ENCODE measurements around the gene ADPRS. TPM values are rescaled to one million over a fixed set of nuclear protein-coding genes. Genes with fewer than 3 reads are reported as not detected.
A peak's percentile ranks its signal among the peaks of the same experiment; 100 is the strongest.

ADPRS gene
- total RNA-seq, 1 donor from 2014 or later, result 20.4 TPM

DNA sequence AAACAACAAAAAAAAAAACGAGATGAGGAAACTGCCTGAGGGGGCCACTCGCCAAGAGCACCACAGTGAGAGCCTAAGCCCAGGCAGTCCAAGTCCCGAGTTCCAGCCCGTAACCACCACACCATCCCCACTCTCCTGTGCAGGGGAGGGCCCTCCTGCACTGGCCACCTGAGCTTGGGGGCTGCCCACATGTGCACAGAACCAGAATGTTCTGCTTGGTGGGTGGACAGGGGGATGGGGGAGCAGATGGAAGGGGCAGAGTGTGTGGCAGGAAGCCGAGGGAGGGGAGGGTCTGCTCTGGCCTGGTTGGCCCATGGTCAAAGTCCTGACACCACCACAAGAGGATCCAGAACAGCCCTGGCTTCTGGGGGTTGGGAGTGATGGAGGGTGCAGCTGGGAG is 17.6 kb downstream of the ADPRS start:
- no peak for DNase-seq (ENCODE audit: low spot score in 2 of 2)
- no peak for FAIRE-seq

DNA sequence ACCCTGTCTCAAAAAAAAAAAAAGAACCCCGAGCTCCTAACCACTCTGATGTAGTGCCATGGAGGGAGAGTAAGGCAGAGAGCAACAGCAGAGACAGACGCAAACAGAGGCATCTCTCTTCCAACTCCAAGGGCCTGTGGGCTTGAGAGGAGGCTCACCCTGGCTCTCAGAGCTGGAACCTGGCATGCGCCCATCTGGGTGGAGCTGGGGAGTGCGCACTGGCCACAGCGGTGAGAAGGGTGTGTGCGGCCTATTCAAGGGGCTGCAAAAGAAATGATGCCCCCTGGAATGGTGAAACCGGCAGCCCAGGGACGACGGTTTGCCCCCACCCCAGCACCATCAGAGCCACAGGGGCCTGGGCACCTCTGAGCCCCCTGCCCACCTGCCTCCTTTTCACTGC is 18.7 kb downstream of the ADPRS start:
- DNase-seq (ENCODE audit: low spot score in 2 of 2) (no peak), FAIRE-seq (no peak)

DNA sequence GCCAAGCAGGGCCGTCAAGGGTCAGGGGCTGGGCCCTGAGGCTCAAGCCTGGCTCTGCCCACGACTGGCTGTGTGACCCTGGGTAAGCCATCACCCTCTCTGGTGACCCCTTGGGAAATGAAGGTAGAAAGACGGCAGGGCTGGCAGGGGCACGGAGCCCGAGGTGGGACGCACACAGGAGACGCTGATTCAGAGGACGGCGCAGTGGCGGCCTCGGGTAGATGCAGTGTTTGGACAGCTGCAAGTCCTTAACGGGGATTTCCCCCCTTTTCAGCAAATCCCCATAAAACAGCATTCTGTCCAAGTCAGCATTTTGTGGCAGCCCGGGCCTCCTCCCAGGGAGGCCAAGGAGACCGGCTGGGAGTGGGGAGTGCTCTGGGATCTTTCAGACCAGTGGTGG is 19.6 kb downstream of the ADPRS start:
- FAIRE-seq, result no peak
- no peak for DNase-seq (ENCODE audit: low spot score in 2 of 2)

DNA sequence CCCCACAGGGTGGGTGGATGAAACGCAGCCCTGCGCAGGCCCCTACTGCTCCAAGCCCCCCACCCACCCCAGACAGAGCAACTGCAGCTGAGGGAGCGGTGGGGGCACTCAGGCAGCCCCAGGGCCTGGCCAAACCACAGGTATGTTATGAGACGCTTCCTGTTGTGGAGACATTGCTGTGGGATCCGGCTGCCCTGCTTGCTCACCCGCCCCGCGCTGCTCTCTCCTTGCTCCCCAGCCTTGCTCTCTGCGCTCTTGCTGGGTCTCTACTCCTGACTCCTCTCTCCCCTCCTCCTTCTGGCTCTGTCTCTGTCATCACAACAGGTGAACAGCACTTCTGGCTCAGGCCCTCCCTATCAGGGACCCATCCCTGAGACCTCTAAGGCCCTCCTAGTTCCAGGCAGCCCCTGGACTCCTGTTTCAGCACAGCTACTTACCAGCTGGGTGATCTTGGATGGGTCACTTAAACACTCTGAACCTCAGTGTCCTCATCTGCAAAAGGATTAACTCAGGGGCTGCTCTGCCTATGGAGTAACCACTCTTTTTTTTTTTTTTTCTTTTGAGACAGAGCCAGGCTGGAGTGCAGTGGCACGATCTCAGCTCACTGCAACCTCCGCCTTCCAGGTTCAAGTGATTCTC is 20.5 kb downstream of the ADPRS start:
- DNase-seq (ENCODE audit: low spot score in 2 of 2) (no peak), FAIRE-seq (no peak)

DNA sequence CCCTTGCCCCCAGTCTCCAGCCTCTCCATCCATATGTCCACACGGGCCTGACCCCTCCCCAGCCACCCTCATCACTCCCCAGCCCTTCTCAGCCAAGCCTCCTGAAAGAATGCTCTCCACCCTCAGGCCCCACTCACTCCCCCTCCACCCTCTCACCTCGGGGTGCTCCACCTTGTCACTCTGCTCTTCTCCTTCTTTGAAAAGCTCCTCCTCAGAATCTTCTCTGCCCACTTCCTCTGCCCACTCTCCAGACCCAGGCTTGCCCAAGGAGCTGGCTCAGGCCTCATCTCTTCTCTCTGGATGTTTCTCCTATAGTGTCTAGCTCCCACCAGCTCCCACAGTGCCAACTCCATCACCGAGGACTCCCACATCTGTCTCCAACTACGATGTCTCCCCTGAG is 22.5 kb downstream of the ADPRS start:
- FAIRE-seq (no peak), DNase-seq (ENCODE audit: low spot score in 2 of 2) (no peak)

DNA sequence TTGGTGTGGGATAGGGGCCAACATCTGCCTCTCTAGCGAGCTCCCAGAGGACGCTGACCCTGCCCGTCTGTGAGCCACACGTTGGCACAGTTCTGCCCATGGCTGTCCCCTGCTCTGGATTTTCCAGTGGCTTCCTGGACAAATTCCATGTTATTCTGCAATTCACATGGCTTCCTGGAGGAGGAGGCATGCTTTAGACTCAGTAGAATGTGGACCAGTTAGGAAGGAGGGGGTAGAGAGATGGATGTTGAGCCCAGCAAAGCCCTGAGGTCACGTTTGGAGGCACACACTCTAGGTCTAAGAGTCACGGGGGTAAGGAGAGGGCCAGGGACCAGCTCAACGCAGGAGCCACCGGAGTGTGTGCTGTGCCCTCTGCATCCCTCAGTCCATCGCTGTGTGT is 24.1 kb downstream of the ADPRS start:
- FAIRE-seq, result no peak
- DNase-seq (ENCODE audit: low spot score in 2 of 2), result no peak

DNA sequence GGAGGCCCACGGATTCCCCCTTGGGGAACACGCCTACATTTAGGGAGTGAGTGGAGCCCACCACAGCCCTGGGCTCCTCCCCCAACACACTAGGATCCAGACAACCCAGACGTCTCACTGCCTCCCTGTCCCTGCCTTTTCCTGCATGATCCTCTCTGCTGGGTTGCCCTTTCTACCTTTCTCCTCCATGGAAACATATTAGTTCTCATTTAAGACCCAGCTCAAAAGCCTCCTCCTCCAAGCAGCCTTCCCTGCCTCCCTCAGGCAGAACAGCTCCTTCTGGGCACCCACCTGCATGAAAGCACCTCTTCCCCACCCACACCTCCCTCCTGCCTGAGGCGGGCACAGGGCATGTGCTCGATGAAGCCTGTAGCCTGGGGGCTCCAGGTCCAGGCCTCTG is 25.7 kb downstream of the ADPRS start:
- no peak for FAIRE-seq
- no peak for DNase-seq (ENCODE audit: low spot score in 2 of 2)

DNA sequence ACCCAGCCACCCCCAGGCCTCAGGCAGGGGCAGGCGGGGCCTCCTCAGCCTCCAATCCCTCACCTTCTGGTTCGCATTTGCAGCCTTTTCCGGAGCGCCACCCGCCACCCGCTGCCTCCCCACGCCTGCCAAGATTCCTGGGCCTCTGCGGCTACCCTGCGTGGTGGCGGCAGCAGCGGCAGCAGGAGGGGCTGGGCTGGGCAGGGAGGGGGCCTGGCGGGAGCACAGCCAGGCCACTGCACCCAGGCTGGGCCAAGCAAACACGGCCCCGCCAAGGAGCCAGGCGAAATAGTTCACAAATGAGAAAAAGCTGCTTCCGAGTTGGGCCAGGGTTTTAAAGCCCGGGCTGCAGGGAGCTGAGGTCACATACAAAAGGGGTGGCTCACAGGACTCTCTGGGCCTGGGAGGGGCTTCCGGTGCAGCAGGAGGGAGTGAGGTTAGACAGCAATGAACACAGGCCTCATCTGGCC is 26.5 kb downstream of the ADPRS start:
- DNase-seq (ENCODE audit: low spot score in 2 of 2), result no peak
- FAIRE-seq, result no peak

DNA sequence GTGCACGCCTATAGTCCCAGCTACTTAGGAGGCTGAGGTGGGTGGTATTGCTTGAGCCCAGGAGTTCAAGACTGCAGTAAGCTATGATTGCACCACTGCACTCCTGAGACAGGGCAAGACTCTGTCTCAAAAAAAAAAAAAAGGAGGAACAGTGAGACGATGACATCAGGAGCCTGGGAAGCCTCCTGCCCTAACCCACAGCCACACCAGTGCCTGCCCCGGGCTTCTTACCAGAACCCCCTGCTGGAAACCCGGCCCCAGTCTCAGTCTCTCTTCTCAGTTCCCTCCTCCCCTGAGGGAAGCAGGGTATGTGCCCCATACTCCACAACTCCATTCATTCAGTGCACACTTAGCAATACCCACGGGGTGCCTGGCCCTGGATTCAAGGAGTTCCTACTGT is 27.2 kb downstream of the ADPRS start:
- FAIRE-seq (no peak), DNase-seq (ENCODE audit: low spot score in 2 of 2) (no peak)

DNA sequence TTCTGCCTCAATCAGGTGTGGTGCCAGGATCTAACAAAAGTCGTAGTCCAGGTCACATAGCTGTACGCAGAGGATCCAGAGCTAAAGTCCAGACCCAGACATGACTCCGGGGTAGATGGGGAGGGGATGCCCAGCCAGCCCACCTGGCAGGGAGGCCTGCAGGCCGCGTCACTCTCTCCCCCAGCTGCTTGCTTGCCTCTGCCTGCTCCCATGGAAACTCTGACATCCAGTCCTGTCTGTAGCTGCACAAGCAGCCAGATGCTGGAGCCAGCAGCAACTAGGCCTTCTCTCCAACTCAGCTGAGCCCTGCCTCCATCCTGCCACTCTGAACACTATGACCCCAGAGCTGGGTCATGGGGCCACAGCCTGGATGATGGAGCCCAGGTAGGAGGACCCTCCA is 28.2 kb downstream of the ADPRS start:
- no peak for DNase-seq (ENCODE audit: low spot score in 2 of 2)

DNA sequence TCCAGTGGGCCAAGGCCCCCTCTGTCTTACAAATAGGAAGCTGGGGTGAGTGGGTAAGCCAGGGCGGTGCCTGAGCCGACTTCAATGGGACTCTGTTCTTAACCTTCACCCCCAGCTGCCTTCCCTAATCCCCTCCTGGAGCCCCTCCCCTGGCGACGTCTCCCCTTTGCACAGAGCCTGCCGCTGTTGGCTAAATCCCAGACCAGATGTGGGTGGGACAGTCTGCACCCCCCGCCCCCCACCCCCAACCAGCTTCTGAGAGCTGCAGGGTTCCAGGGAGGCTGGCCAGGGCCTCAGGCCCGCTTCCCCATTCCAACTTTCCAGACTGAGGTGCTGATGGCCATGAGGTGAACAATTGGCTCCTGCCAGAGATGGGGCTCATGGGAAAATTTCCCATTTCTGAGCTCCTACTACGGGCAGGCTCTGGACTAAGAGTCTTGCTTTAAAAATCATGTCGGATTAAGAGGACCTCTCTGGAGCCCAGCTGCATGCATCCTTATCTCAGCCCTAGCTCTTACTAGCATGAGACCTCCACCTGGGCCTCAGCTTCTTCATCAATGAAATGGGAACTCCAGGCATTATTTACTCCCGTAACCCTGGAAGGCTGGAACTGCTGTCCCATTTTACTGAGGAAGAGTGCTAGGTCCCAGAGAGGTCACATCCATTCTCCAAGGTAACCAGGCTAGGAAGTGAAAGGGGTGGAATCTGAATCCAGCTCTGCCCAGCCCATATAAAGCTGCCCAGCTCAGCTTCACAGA is 29.9 kb downstream of the ADPRS start:
- FAIRE-seq, result no peak
- no peak for DNase-seq (ENCODE audit: low spot score in 2 of 2)

More for the DNA sequence above, 28.2 kb downstream of the ADPRS start:
- FAIRE-seq, result no peak

DNA sequence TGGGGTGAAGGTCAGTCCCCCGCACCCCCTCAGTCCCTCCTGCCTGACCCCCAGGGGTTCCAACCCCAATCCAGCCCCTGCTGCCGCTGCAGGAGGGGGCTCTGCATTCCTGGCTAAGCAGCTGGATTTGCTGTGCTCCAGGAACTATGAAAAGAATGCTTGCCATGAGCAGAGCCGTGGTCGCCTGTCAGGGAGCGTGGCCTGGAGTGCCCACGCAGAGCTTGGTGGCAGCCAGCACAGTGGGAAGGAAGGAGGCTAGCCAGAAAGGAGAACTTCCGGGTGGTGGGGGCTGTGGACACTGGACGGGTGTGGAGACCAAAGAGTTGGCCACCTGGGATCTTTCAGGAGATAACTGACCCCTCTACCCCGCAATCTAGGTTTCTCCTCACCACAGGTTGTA is 30.8 kb downstream of the ADPRS start:
- no peak for FAIRE-seq
- no peak for DNase-seq (ENCODE audit: low spot score in 2 of 2)

DNA sequence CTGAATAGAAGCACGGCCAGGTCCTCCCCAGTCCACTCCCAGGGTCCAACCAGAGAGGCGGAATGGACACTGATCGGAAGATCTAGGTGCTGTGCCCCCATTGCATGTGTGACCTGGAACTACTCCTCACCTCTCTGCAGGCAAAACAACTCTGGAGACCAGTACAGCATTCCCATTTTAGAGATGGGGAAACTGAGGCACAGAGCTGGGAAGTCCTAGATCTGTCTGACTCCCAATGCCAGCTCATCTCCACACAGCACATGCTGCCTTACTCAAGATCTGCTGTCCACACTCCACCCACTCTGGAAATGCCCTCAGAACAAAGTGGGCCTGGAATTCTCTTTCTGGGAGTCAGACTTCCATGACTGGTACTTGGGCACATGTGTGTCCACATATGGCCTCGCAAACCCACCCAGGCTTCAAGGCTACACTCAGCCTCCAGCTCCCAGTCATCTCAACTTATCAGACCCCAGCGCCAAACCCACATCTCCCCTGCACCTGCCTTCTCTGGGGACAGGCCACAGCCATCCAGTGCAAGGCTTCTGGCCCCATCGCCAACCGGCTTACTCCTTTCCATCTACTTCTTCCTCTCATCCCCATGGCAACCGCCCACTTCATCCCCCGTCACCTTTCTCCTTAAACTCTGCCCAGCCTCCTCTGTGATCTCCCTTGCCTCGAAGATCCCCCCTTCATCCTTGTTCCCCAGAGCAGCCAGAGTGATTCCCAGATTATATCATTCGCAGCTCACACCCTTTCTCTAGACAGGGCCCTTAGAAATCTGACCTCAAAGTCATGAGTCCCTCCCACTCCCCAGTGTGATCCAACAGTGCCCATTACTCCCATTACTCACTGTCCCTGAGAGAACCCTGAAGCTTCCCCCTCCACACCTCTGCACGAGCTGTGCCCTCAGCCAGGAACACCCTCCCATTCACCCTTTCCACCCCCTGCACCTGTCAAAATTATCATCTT is 33.7 kb downstream of the ADPRS start:
- no peak for FAIRE-seq

DNA sequence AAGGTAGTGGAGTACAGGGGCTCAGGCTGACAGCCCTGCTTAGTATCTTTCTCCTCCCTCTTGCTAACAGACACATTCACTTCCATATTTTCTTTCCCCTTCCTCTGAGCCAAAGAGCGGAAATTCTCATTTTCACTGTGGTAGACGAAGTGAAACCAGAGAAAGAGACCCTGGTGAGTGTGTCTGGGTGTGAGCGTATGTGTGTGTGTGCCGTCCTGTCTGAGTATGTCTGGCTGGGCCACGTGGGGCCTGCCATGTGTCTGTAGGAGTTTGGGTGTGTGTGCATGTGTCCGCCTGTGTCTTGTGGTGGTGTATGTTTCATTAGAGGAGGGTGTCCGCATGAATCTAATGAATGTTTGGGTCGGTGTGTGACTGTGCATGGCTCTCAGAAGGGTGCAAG is 34.7 kb downstream of the ADPRS start:
- no peak for FAIRE-seq

More for the DNA sequence above, 33.7 kb downstream of the ADPRS start:
- DNase-seq (ENCODE audit: low spot score in 2 of 2), result no peak

DNA sequence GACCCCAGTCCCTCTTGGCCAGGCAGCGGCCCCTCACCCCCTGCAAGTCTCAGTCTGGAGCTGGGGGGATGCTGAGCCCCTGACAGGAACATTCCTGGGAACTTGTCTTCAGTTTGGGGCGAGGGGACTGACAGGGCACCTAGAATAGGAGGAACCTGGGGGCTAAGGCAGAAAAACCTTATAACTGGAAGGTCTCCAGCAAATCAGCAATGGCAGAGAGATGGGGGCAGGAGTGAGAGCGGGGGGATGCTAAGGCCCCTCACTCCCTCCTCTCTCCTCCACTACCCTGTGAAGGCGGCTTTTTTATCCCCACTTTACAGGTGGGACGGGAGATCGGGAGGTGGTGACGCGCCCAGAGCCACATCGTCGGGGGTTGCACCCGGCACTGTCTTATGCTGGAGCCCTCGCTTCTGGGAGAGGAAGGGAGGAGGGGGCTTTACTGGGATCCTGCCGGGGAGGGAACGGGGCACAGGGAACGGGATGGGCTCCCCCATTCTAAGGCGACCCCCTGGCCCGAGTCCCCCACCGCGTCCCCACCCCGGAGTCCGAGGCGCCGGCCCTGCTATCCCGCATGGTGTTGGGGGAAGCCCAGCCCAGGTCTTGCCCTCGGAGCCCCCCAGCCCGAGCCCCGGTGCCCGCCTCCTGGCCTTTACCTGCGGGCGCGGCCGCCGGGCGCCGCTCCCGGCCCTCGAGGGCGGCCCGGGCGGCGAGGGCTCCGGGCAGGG is 35.9 kb downstream of the ADPRS start:
- no peak for DNase-seq (ENCODE audit: low spot score in 2 of 2)
- FAIRE-seq, result no peak

More for the DNA sequence above, 34.7 kb downstream of the ADPRS start:
- DNase-seq (ENCODE audit: low spot score in 2 of 2), result no peak

DNA sequence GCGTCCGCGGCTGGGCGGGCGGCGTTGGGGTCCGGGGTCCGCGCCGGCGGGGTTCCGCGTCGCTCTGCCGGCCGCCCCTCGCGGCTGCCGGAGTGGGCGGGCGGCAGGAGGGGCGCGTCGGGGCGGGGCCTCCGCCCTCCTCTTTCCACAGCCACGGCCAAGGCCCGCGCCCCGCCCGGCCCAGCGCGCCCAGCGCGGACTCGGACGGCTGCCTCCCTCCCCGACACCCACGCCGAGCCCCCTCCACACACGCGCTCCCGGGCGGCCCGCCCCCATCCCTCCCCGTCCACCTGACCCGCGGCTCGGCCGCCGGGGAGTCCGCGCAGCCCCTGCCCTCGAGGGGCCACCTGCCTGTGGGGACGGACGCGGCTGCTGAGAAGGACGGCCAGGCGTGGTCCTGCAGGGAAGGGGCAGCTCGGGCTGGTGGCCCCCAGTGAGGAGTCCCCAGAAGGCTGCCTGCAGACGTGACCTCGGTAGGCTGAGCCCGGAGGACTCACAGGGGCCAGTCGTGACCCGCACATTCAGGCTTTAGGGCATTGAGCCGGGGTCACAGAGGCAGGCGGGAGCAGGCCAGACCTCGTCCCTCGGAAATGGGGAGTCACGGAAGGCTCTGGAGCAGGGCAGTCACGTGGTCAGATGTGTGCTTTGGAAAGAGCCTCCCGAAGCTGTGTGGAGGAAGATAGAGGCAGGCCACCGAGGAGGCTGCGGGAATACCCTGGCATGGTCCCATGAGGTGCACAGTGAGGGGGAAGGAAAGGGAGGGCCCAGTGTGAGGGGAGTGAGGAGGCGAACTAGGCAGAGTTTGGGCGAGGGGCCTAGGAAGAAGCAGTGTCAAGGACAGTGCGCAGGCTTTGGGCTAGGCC is 36.7 kb downstream of the ADPRS start, which contains the start of gene COL8A2:
TSS of gene COL8A2 (minus strand) at position 94 of the 863 bp plus-strand sequence. CDS start 24,980 bp downstream, outside the sequence.
- DNase-seq (ENCODE audit: low spot score in 2 of 2) (peak in 1 of 2 donors; percentile 64), FAIRE-seq (no peak)

DNA sequence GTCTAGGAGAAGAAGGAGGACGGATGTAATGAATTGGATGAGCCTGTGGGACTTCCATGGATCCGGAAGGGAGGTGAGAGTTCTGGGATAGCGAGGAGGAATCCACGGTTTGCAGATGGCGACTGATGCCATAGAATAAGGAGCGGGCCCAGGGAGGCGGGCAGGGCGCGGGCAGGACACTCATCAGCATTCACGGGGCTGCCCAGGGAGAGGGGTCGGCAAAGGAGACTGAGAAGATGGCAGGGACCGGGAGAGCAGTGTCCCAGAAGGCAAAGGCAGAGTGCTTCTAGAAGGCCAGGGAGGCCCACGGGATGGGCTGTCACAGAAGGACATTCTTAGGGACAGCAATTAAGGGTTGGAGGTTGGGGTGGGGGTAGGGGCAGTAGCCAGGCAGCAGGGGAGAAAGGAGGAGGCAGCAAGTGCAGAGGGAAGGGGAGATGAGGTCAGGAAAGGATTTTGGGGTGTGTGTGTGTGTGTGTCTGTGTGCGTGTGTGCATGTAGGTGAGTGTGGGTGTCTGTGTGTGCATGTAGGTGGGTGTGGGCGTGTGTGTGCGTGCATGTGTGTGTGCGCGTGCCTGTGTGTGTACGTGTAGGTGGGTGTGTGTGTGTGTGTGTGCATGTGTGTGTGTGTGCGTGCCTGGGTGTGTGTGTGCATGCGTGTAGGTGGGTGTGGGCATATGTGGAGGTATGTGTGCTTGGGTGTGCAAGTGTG is 37.5 kb downstream of the ADPRS start:
- no peak for DNase-seq (ENCODE audit: low spot score in 2 of 2)
- FAIRE-seq, result no peak

DNA sequence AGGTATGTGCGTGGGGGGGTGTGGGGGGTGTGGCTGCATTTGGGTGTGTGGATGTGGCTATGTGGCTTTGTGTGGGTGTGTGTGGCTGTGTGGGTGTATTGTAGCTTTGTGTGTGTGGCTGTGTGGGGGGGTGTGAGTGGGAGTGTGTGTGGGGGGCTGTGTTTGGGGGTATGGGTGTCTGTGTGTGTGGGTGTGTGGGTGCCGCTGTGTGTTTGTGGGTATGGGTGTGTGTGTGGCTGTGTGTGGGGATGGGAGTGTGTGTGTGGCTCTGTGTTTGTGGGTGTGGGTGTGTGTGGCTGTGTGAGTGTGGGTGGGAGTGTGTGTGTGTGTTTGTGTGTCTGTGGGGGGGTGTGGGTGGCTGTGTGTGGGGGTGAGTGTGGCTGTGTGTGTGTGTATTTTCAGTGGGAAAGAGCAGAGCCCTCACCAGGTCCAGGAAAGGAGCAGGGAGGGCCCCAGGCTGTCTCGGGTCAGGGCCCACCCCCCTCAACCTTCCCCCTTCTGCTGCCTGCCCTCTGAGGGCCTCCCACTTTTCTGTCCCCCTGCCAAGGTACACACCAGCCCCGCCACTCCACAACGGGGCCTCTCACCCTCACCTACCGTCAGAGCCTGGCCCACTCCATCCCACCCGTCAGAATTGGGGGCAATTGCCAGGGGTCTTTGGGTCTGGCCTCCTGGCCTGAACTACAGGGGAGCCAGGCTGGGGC is 38.3 kb downstream of the ADPRS start:
- FAIRE-seq, result no peak
- DNase-seq (ENCODE audit: low spot score in 2 of 2), result no peak

Measured in frontal cortex (tissue), 4 donors.